ENCODE results near the gene MARCHF9. TPM values are rescaled to one million over a fixed set of nuclear protein-coding genes. Genes with fewer than 3 reads are reported as not detected.

MARCHF9 gene
- total RNA-seq, 4 donors from 2014 or later = 3.4 to 11.1 (median 7.9) TPM

- Histone ChIP-seq H3K4me3 (no peak overlapping the region), H3K4me1 (no peaks in the 10 kb centered on the region), H3K27me3 (no peaks in the 10 kb centered on the region), H3K36me3 (peaks cover 0 to 92% of the 10 kb centered on the region in 2 donors), H3K27ac (no peak overlapping the region), H3K9me3 (no peaks in the 10 kb centered on the region)
- 92% methylated on average over 2 to 5 of the region's 12 CpGs for WGBS, 2 donors (ENCODE audit: low coverage in 1 of 2)
- ATAC-seq = no peak
- no peak for TF ChIP-seq POLR2AphosphoS5 (IDR thresholded peaks at IDR 0.05)
- no peak for TF ChIP-seq POLR2A (IDR thresholded peaks at IDR 0.05)
- TF ChIP-seq, protein P1, sequence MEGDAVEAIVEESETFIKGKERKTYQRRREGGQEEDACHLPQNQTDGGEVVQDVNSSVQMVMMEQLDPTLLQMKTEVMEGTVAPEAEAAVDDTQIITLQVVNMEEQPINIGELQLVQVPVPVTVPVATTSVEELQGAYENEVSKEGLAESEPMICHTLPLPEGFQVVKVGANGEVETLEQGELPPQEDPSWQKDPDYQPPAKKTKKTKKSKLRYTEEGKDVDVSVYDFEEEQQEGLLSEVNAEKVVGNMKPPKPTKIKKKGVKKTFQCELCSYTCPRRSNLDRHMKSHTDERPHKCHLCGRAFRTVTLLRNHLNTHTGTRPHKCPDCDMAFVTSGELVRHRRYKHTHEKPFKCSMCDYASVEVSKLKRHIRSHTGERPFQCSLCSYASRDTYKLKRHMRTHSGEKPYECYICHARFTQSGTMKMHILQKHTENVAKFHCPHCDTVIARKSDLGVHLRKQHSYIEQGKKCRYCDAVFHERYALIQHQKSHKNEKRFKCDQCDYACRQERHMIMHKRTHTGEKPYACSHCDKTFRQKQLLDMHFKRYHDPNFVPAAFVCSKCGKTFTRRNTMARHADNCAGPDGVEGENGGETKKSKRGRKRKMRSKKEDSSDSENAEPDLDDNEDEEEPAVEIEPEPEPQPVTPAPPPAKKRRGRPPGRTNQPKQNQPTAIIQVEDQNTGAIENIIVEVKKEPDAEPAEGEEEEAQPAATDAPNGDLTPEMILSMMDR (IDR thresholded peaks at IDR 0.05) = no peak
- TF ChIP-seq EP300 (IDR thresholded peaks at IDR 0.05) = no peak
These were observed 39.1 kb upstream of the MARCHF9 start for GRCh38 chr12:57715786-57716185.

DNA sequence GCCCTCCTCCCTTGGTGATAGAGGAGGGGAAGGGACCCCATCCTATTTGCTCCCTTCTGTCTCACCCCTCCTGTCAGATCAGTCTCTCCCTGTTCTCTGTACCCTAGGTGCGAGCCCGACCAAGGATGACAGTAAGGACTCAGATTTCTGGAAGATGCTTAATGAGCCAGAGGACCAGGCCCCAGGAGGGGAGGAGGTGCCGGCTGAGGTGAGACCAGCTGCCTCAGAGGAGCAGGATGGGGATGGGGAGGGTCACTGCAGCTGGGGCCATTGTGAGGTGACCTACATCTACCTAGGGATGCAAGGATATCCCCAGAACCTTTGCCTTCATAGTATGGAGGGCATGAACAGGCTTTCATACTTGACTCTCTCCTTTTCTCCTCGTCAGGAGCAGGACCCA lies 38.6 kb upstream of the MARCHF9 start:
- no peak for ATAC-seq
- H3K27me3 ChIP-seq = no peaks in the 10 kb centered on the region
- no peak overlapping the region for H3K27ac ChIP-seq
- no peaks in the 10 kb centered on the region for H3K4me1 ChIP-seq
- TF ChIP-seq POLR2A (IDR thresholded peaks at IDR 0.05) (no peak), POLR2AphosphoS5 (IDR thresholded peaks at IDR 0.05) (no peak), EP300 (IDR thresholded peaks at IDR 0.05) (no peak)
- TF ChIP-seq, protein P1 (IDR thresholded peaks at IDR 0.05) = no peak
- WGBS, 2 donors (ENCODE audit: low coverage in 1 of 2) = 100% methylated on average over 3 of the region's 4 CpGs; no CpG with 5 or more reads in 1 of the 2 donors
- H3K9me3 ChIP-seq = no peaks in the 10 kb centered on the region
- H3K36me3 ChIP-seq = peaks cover 0 to 97% of the 10 kb centered on the region in 2 donors
- no peak overlapping the region for H3K4me3 ChIP-seq

DNA sequence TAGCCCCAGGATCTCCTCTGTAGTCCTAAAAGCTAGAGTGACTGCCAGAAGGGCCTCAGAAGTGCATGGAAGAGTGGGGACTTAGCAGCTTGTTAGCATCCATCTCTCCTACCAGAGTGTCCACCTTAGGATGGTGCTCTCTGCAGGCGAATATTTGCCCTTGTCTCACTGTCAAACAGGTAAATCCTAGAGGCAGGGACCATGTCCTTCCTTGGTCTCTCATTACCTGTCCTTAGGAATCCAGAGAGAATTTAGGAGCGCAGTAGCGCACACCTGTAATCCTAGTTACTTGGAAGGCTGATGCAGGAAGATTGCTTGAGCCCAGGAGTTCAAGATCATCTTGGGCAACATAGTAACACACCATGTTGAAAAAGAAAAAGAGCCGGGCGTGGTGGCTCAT lies 37.8 kb upstream of the MARCHF9 start:
- no peak for ATAC-seq
- H3K9me3 ChIP-seq = no peaks in the 10 kb centered on the region
- H3K4me1 ChIP-seq = no peaks in the 10 kb centered on the region
- no peaks in the 10 kb centered on the region for H3K27me3 ChIP-seq
- TF ChIP-seq POLR2A (IDR thresholded peaks at IDR 0.05) = no peak
- H3K27ac ChIP-seq = no peak overlapping the region
- peaks cover 0 to 100% of the 10 kb centered on the region in 2 donors for H3K36me3 ChIP-seq
- H3K4me3 ChIP-seq = no peak overlapping the region
- WGBS, 2 donors (ENCODE audit: low coverage in 1 of 2) = 96 to 100% methylated on average over 2 to 4 of the region's 5 CpGs

- ATAC-seq = no peak
- Histone ChIP-seq H3K27me3 (no peaks in the 10 kb centered on the region), H3K4me1 (no peaks in the 10 kb centered on the region), H3K4me3 (no peak overlapping the region), H3K9me3 (no peaks in the 10 kb centered on the region), H3K27ac (no peak overlapping the region), H3K36me3 (peaks cover 0 to 92% of the 10 kb centered on the region in 2 donors)
- TF ChIP-seq, protein P1 (IDR thresholded peaks at IDR 0.05) = no peak
- TF ChIP-seq POLR2AphosphoS5 (IDR thresholded peaks at IDR 0.05) = no peak
- 92 to 93% methylated on average over 3 to 14 of the region's 22 CpGs for WGBS, 2 donors (ENCODE audit: low coverage in 1 of 2)
These were observed 36.9 kb upstream of the MARCHF9 start for GRCh38 chr12:57717846-57718640.

- TF ChIP-seq POLR2AphosphoS5 (IDR thresholded peaks at IDR 0.05) = no peak
- TF ChIP-seq POLR2A (IDR thresholded peaks at IDR 0.05) = no peak
- TF ChIP-seq, protein P1 (IDR thresholded peaks at IDR 0.05) = no peak
- TF ChIP-seq EP300 (IDR thresholded peaks at IDR 0.05) = no peak
- H3K9me3 ChIP-seq = no peaks in the 10 kb centered on the region
- ATAC-seq = no peak
- no peaks in the 10 kb centered on the region for H3K4me1 ChIP-seq
- no peaks in the 10 kb centered on the region for H3K27me3 ChIP-seq
- no peak overlapping the region for H3K4me3 ChIP-seq
- no peak overlapping the region for H3K27ac ChIP-seq
- peaks cover 0 to 83% of the 10 kb centered on the region in 2 donors for H3K36me3 ChIP-seq
- WGBS, 2 donors (ENCODE audit: low coverage in 1 of 2) = 91 to 94% methylated on average over 6 to 8 of the region's 15 CpGs
These were observed 36.0 kb upstream of the MARCHF9 start for GRCh38 chr12:57718641-57719528.
